Neuronal stem cell (in vitro differentiated cells): Measurements from ENCODE around the gene KRTAP5-2.
A peak's percentile ranks its signal among the peaks of the same experiment; 100 is the strongest.

Source experiments
- DNase-seq: peaks from one replicate; pipeline ENCODE4 v3.0.0-alpha.2; 2013; ENCODE audit warnings: low spot score
- H2AFZ ChIP-seq: one replicate; pipeline ENCODE4 v1.6.1; 2013; ENCODE audit warnings: mild to moderate bottlenecking, low read length, inconsistent platforms
- H2AK5ac ChIP-seq: 2 replicates; pipeline ENCODE4 v1.6.1; 2013; ENCODE audit warnings: low read depth, mild to moderate bottlenecking, inconsistent platforms, low read length, moderate library complexity, mixed read lengths
- H2BK120ac ChIP-seq: 2 replicates; pipeline ENCODE4 v1.6.1; 2013; ENCODE audit warnings: low read depth, mild to moderate bottlenecking, inconsistent platforms, low read length, moderate library complexity, mixed read lengths
- H2BK12ac ChIP-seq: one replicate; pipeline ENCODE4 v1.6.1; 2013; ENCODE audit warnings: low read length, inconsistent platforms
- H2BK15ac ChIP-seq: 2 replicates; pipeline ENCODE4 v1.6.1; 2013; ENCODE audit warnings: mild to moderate bottlenecking, low read length, inconsistent platforms, mixed read lengths
- H2BK5ac ChIP-seq: one replicate; pipeline ENCODE4 v1.6.1; 2013; ENCODE audit warnings: inconsistent platforms, mild to moderate bottlenecking, low read length, moderate library complexity
- H3K14ac ChIP-seq: one replicate; pipeline ENCODE4 v1.6.1; 2013; ENCODE audit warnings: low read length, inconsistent platforms
- H3K18ac ChIP-seq: 2 replicates; pipeline ENCODE4 v1.6.1; 2013; ENCODE audit warnings: low read length, inconsistent platforms
- H3K23ac ChIP-seq: 2 replicates; pipeline ENCODE4 v1.6.1; 2013; ENCODE audit warnings: low read depth, mild to moderate bottlenecking, mixed read lengths, low read length, inconsistent platforms; ENCODE audit not compliant: poor library complexity
- H3K27ac ChIP-seq: replicated peaks from 3 replicates; pipeline ENCODE4 v1.5.1; 2013; ENCODE audit warnings: low read length, inconsistent platforms
- H3K27me3 ChIP-seq, 3 experiments: 2 replicates each; pipeline ENCODE4 v1.6.1; 2013; ENCODE audit warnings: low read length in 3 of 3, mild to moderate bottlenecking in 2 of 3, inconsistent platforms in 1 of 3, low read depth in 1 of 3, mixed read lengths in 1 of 3, moderate library complexity in 1 of 3; ENCODE audit not compliant: control insufficient read depth in 3 of 3, insufficient read depth in 3 of 3
- H3K36me3 ChIP-seq, 2 donors: replicated peaks in 1 of 2; 2 replicates each; pipeline ENCODE4 v1.6.1; 2013; ENCODE audit warnings: low read length in 2 of 2; ENCODE audit not compliant: control insufficient read depth in 2 of 2, insufficient read depth in 2 of 2
- H3K4ac ChIP-seq: 2 replicates; pipeline ENCODE4 v1.6.1; 2013; ENCODE audit warnings: inconsistent platforms, mild to moderate bottlenecking, low read length, moderate library complexity
- H3K4me1 ChIP-seq, 2 donors: 1 replicate in 1 of 2; 2 replicates in 1 of 2; pipeline ENCODE4 v1.6.1; 2013; ENCODE audit warnings: low read length in 2 of 2, low read depth in 1 of 2; ENCODE audit not compliant: control insufficient read depth in 2 of 2, insufficient read depth in 1 of 2
- H3K4me2 ChIP-seq: one replicate; pipeline ENCODE4 v1.6.1; 2013; ENCODE audit warnings: mild to moderate bottlenecking, low read length, inconsistent platforms; ENCODE audit not compliant: insufficient read depth, poor library complexity, severe bottlenecking
- H3K4me3 ChIP-seq, 2 donors: 2 replicates each; pipeline ENCODE4 v1.5.1; 2013; ENCODE audit warnings: low read length in 2 of 2, mild to moderate bottlenecking in 2 of 2, inconsistent platforms in 1 of 2, moderate library complexity in 1 of 2
- H3K79me1 ChIP-seq: one replicate; pipeline ENCODE4 v1.6.1; 2013; ENCODE audit warnings: low read depth, mild to moderate bottlenecking, inconsistent platforms, low read length, moderate library complexity
- H3K9ac ChIP-seq: one replicate; pipeline ENCODE4 v1.6.1; 2013; ENCODE audit warnings: mild to moderate bottlenecking, low read depth, low read length, inconsistent platforms; ENCODE audit not compliant: poor library complexity
- H3K9me3 ChIP-seq, 2 donors: replicated peaks in 1 of 2; 2 replicates each; pipeline versions ENCODE3 to v1.6.1; 2013; ENCODE audit warnings: low read length in 2 of 2, mild to moderate bottlenecking in 2 of 2, inconsistent platforms in 1 of 2, low read depth in 1 of 2, mixed read lengths in 1 of 2, moderate library complexity in 1 of 2; ENCODE audit not compliant: control insufficient read depth in 2 of 2, insufficient read depth in 1 of 2
- H4K8ac ChIP-seq: one replicate; pipeline ENCODE4 v1.6.1; 2013; ENCODE audit warnings: low read depth, mild to moderate bottlenecking, inconsistent platforms, low read length, moderate library complexity
- H4K91ac ChIP-seq: one replicate; pipeline ENCODE4 v1.6.1; 2013; ENCODE audit warnings: low read length, low read depth, mild to moderate bottlenecking, inconsistent platforms; ENCODE audit not compliant: poor library complexity
- WGBS, 2 donors: extraction: QIAGEN DNeasy Blood & Tissue Kit; methylation state at CpG; one replicate each; pipeline ENCODE4 v1.1.7; 2013; ENCODE audit warnings: missing lambda C conversion rate in 2 of 2, mixed read lengths in 1 of 2; ENCODE audit not compliant: insufficient read length in 2 of 2, insufficient replicate concordance in 1 of 2; ENCODE audit errors: extremely low coverage in 2 of 2; 5-methylcytosine and 5-hydroxymethylcytosine counted together

Gene KRTAP5-2

GRCh38 chr11:1643146-1643690 is 45.1 kb upstream of the KRTAP5-2 start:
- H4K8ac ChIP-seq = no peak overlapping the region
- no peak overlapping the region for H2AFZ ChIP-seq
- peak overlapping the region; percentile 48 for H3K18ac ChIP-seq
- peak overlapping the region; percentile 53 for H2BK5ac ChIP-seq
- no peak overlapping the region for H3K27ac ChIP-seq
- H2BK15ac ChIP-seq = no peak overlapping the region
- H3K4ac ChIP-seq = no peak overlapping the region
- peak overlapping the region; percentile 83 for H2AK5ac ChIP-seq
- H3K4me2 ChIP-seq = no peak overlapping the region
- WGBS, 2 donors = no CpG with 5 or more reads among the region's 20 CpGs
- peaks cover 0 to 50% (median 0%) of the 10 kb centered on the region in 3 experiments for H3K27me3 ChIP-seq
- no peak for DNase-seq
- H3K23ac ChIP-seq = no peak overlapping the region
- no peaks in the 10 kb centered on the region for H3K79me1 ChIP-seq
- no peaks in the 10 kb centered on the region for H3K4me1 ChIP-seq
- no peaks in the 10 kb centered on the region for H3K36me3 ChIP-seq
- peak overlapping the region; percentile 84 for H2BK12ac ChIP-seq
- no peak overlapping the region for H2BK120ac ChIP-seq
- H4K91ac ChIP-seq = no peak overlapping the region
- H3K9ac ChIP-seq = no peak overlapping the region
- H3K9me3 ChIP-seq = no peaks in the 10 kb centered on the region
- H3K4me3 ChIP-seq = no peak overlapping the region
- no peak overlapping the region for H3K14ac ChIP-seq

- no peak overlapping the region for H2BK15ac ChIP-seq
- peak overlapping the region; percentile 83 for H2AK5ac ChIP-seq
- no peak overlapping the region for H2BK12ac ChIP-seq
- no peak overlapping the region for H4K8ac ChIP-seq
- H3K23ac ChIP-seq = no peak overlapping the region
- H2BK120ac ChIP-seq = no peak overlapping the region
- H3K18ac ChIP-seq = peak overlapping the region; percentile 48
- H2AFZ ChIP-seq = no peak overlapping the region
- H3K4me2 ChIP-seq = no peak overlapping the region
- H3K27me3 ChIP-seq = peaks cover 0 to 52% (median 0%) of the 10 kb centered on the region in 3 experiments
- no peak overlapping the region for H3K4ac ChIP-seq
- peak overlapping the region; percentile 53 for H2BK5ac ChIP-seq
- no peak overlapping the region for H3K4me3 ChIP-seq
- WGBS, 2 donors = no CpG with 5 or more reads among the region's 29 CpGs
- H3K9ac ChIP-seq = no peak overlapping the region
- no peaks in the 10 kb centered on the region for H3K79me1 ChIP-seq
- H3K4me1 ChIP-seq = no peaks in the 10 kb centered on the region
- H3K36me3 ChIP-seq = no peaks in the 10 kb centered on the region
- H3K27ac ChIP-seq = no peak overlapping the region
- H3K14ac ChIP-seq = no peak overlapping the region
- no peak for DNase-seq
- H4K91ac ChIP-seq = no peak overlapping the region
- no peaks in the 10 kb centered on the region for H3K9me3 ChIP-seq
Observed at GRCh38 chr11:1642288-1643145, 44.4 kb upstream of the KRTAP5-2 start.

GRCh38 chr11:1641096-1641495 is 43.0 kb upstream of the KRTAP5-2 start:
- no peak overlapping the region for H2BK5ac ChIP-seq
- H3K9ac ChIP-seq = no peak overlapping the region
- H3K14ac ChIP-seq = no peak overlapping the region
- no peaks in the 10 kb centered on the region for H3K9me3 ChIP-seq
- no peaks in the 10 kb centered on the region for H3K4me1 ChIP-seq
- peaks cover 0 to 54% (median 0%) of the 10 kb centered on the region in 3 experiments for H3K27me3 ChIP-seq
- peak overlapping the region; percentile 90 for H2AK5ac ChIP-seq
- no peak overlapping the region for H3K23ac ChIP-seq
- H3K4me2 ChIP-seq = no peak overlapping the region
- no peaks in the 10 kb centered on the region for H3K36me3 ChIP-seq
- no peak overlapping the region for H3K4ac ChIP-seq
- peak overlapping the region; percentile 38 for H3K18ac ChIP-seq
- H4K91ac ChIP-seq = no peak overlapping the region
- no peak overlapping the region for H2AFZ ChIP-seq
- no peak overlapping the region for H3K27ac ChIP-seq
- no peak overlapping the region for H4K8ac ChIP-seq
- H2BK12ac ChIP-seq = no peak overlapping the region
- no CpG with 5 or more reads among the region's 15 CpGs for WGBS, 2 donors
- H3K4me3 ChIP-seq = no peak overlapping the region
- H3K79me1 ChIP-seq = no peaks in the 10 kb centered on the region
- DNase-seq = no peak
- peak overlapping the region; percentile 87 for H2BK120ac ChIP-seq
- peak overlapping the region; percentile 85 for H2BK15ac ChIP-seq
